Spleen (tissue), 7 donors: ENCODE results near the gene PRR5L.

Source experiments
- CTCF ChIP-seq, 11 experiments: fragments of 200-600 bp in 7 of 11; fragments of 450-650 bp in 4 of 11; sonication (generic) in 4 of 11; IDR thresholded peaks in 8 of 11; conservative IDR thresholded peaks in 3 of 11; 1 replicate in 7 of 11; 2 replicates in 4 of 11; pipeline versions ENCODE4 v1.4.0 to v1.8.0; 2016 to 2021; ENCODE audit warnings: antibody characterized with exemption in 11 of 11, inconsistent platforms in 4 of 11, mild to moderate bottlenecking in 1 of 11
- POLR2A ChIP-seq, 3 donors: fragments of 450-650 bp; IDR thresholded peaks; one replicate each; pipeline ENCODE4 v1.5.1; 2017; ENCODE audit warnings: antibody characterized with exemption in 3 of 3, mild to moderate bottlenecking in 1 of 3
- POLR2AphosphoS5 ChIP-seq, 3 donors: sonication (generic); formaldehyde crosslinking; IDR thresholded peaks; one replicate each; pipeline ENCODE4 v1.5.1; 2017; ENCODE audit warnings: antibody characterized with exemption in 3 of 3
- donor health status: DM: no; HTN: no; CAD: no; lungs with moderate emphysema.
- donor health status: DM: no; HTN: no; CAD: no.
- donor health status: DM: no; HTN: no; CAD: no.

- TF ChIP-seq POLR2AphosphoS5 (IDR thresholded peaks at IDR 0.05) (no peak), CTCF (IDR thresholded peaks at IDR 0.05 in 8 of 11, conservative IDR thresholded peaks at IDR 0.05 in 3 of 11) (no peak), POLR2A (IDR thresholded peaks at IDR 0.05) (no peak)
Measured at GRCh38 chr11:36314434-36314767, 18.3 kb downstream of the PRR5L start.
